Thyroid gland (tissue), 4 donors: ENCODE measurements around the gene DEFB131B.
A peak's percentile ranks its signal among the peaks of the same experiment; 100 is the strongest.
"Not testable (repeated sequence)": the region's sequence is repeated elsewhere in the genome, so short reads cannot be mapped to it uniquely, and the experiment has no call there.

ENCODE experiments used
- POLR2A ChIP-seq, 2 donors: fragments of 450-650 bp; IDR thresholded peaks; one replicate each; pipeline ENCODE4 v1.6.1; 2017; ENCODE audit warnings: antibody characterized with exemption in 2 of 2, mild to moderate bottlenecking in 2 of 2, moderate library complexity in 1 of 2
- TF ChIP-seq, protein P1 (sequence below), 6 experiments: fragments of 200-600 bp in 3 of 6; fragments of 450-650 bp in 3 of 6; sonication (generic) in 3 of 6; IDR thresholded peaks; one replicate each; pipeline ENCODE4 v1.5.1; 2016 to 2019; ENCODE audit warnings: antibody characterized with exemption in 6 of 6, mild to moderate bottlenecking in 2 of 6, inconsistent platforms in 1 of 6, moderate library complexity in 1 of 6

DNA sequence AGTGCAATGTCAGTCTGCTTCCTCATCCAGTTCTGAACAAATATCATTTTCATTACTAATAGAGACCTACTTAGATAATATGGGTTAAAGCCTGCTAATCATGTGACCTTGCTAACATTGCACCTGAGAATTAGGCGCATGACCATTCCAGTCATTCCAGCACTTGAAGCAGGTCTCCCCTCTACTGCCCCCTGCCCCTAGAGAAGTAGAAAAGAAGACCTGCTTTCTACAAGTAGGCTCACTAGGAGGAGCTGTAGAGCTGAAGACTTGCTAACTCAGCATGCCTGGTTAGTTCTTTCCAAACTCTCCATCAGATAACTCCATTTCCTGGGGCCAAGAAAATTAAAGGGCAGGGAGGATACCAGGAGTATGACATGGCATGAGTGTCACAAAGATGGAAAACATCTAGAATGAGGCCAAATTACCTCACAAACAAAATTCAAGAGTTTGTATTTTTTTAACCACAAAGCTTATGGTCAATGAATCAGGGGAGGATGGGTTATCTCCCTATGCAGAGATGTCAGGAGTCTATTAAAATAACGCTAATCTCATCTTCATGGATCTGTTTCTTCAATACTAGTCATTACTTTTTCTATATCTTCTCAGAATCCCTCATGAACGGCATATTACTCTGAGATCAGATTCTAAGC is 14.2 kb upstream of the DEFB131B start:
- TF ChIP-seq, protein P1, sequence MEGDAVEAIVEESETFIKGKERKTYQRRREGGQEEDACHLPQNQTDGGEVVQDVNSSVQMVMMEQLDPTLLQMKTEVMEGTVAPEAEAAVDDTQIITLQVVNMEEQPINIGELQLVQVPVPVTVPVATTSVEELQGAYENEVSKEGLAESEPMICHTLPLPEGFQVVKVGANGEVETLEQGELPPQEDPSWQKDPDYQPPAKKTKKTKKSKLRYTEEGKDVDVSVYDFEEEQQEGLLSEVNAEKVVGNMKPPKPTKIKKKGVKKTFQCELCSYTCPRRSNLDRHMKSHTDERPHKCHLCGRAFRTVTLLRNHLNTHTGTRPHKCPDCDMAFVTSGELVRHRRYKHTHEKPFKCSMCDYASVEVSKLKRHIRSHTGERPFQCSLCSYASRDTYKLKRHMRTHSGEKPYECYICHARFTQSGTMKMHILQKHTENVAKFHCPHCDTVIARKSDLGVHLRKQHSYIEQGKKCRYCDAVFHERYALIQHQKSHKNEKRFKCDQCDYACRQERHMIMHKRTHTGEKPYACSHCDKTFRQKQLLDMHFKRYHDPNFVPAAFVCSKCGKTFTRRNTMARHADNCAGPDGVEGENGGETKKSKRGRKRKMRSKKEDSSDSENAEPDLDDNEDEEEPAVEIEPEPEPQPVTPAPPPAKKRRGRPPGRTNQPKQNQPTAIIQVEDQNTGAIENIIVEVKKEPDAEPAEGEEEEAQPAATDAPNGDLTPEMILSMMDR (IDR thresholded peaks at IDR 0.05): peak in 5 of 6 experiments; percentile 22 to 96 (median 65)
- not testable (repeated sequence) for TF ChIP-seq POLR2A (IDR thresholded peaks at IDR 0.05)
